CD4-positive, alpha-beta T cell treated with Interleukin-21 for 1 hour (primary cell): ENCODE measurements around the gene CDKN1C.

ENCODE experiments used
- DNase-seq: peaks from one replicate; pipeline ENCODE4 v3.0.0-alpha.2; 2020

CDKN1C gene

DNA sequence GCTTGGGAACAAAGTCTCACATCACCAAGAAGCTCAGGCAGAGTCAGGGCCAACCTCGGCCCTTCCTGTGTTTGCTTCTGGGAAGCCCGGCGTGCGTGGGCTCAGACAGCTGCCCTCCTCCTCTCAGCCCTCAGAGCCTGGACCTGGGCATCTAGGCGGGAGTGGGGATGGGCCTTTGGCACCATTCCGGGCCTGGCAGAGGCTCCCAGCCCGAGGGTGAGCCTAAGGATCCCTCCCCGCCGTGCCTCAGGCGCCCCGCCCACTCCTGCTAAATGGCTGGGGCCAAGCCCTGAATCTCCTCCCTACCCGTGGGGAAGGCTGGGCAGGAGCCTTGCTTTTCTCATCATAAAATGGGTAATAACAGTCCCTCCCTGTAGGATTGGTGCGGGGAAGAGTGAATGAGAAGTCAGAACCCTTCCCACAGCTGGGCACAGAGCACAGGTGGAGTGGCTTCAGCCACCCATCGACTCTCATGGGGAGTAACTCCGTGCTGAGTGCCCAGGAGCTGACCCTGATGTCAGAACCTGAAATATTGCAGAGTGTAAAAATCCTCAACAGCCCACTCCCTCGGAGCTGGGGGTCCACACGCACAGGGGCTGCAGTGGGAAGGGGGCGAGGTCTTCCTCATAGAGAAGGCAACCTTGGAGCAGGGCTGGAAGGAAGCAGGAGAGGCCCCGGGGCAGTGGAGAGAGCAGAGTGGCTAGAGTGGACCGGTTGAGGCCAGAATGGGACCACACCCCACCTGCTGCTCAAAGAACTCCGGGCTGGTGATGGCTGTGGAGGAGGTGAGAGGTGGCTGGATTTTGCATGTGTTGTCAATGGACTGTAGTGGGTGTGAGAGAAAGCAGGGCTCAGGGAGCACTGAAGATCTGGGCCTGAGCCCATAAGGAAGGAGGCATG lies 18.8 kb upstream of the CDKN1C start:
- DNase-seq = no peak

DNA sequence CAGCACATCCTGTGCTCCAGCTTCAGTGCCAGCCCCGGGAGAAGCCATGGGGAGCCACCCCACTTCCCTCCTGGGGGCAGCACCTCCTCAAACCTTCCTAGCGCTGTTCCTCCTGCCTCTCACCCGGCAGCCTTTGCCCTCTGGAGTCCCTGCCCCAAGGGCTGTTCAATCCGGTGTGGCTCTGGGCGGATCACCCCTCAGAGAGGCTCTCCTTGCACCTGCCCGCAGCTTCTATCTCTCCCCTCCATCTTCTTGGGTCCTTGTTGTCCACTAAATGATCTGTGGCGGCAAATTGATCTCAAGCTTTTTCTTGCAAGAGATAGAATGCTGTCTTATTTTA lies 18.1 kb upstream of the CDKN1C start:
- no peak for DNase-seq

DNA sequence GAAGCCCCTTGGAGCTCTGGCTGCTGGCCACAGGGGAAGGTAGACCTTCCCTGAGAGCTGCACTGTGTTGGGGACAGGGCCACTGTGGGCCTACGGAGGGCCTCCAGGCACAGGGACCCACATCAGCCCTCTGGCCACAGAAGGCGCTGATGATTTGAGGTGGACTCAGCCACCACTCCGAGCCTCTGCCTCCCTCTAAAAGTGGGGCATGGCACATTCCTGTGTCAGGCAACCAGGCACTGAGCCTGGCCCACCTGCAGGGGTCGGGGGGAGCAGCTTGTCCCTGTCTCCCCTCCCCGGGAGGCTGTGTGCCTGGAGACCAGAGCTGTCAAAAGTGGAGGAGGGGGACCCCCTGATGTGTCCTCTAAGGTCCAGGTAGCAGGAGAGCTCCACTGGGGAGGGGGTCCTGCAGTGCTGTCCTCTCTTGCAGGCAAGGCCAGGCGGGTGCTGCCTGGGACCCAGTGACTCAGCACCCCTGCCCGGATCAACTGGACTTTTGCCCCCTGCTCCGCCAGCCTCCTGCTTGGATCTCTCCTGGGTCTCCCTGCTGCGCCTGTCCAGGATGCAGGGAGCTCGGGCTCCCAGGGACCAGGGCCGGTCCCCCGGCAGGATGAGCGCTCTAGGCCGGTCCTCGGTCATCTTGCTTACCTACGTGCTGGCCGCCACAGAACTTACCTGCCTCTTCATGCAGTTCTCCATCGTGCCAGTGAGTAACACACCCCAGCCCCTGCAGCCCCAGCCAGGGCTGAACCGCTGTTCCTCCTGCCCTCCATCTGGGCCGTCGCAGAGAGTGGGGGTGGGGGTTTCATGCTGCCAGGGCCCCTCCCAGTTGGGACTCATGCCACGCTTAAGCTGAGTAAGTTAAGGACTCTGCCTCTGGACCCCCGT lies 17.5 kb upstream of the CDKN1C start:
- DNase-seq = no peak

DNA sequence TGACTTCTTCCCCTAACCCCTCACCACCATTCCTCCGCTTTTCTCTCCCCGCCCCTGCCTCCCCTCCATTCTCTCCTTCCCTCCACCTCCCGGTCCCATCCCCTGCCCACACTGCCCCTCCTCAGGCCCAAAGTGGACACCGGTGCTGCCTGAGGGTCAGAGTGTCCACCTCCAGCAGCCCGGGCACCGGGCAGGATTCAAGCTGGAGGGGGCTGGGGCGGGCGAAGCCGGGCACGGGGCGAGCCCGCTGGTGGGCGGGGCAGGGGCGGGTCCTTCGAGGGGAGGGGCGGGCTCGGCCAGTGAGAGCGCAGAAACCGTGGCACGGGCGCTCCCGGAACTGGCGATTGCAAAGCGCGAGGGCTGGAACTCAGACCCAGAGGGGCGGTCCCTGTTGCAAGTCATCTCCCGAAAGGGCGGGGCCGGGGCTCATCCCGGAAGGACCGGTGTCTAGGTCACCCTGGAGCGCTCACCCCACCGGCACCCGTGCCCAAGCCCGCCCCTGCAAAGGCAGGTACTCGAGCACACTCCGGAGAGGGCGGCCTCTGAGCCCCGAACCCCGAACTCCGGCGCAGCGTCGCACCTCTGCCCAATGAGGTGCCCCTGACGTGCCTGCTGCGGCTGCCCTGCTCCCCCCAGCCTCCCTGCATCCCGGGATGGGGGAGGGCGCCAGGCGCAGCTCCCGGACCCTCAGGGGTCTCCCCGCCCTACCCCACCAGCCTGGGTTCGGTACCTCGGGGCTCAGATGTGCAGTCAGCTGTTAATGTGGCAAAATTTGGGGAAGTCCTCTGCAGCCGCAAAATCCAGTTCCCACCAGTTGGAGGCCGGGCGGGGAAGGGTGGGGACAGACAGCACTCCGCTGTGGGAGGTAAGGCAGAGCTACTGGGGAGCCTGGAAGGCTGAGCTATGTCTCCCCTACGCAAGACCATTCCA lies 16.5 kb upstream of the CDKN1C start:
- DNase-seq = peak; percentile 95

DNA sequence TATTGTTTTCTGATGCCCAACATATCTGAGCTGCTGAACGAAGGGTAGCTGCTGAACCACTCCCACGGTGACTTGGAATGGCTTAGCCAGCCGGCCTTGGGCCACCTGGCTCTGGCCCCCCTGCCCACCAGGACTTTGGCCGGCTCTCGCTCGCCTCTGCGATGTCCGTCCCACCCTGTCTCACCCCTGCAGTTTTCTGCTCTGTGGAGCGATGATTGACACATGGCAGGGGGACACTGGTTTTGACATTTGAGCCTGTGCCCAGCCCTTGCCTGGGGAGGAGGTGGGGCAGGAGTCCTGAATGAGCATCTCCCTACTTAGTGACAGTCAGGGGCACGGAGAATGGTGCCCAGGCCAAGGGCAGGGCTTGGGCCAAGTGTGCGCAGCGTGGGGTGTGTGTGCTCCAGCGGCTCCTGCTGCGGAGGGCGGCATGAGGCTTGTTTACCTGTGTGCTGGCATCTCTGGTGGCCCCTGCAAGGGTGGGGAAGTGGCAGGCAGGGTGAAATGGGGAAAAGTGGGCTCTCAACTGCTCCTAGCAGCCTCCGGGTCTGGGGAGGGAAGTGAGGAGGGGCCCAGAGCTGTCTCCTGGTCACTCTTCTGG lies 15.7 kb upstream of the CDKN1C start:
- DNase-seq = no peak

DNA sequence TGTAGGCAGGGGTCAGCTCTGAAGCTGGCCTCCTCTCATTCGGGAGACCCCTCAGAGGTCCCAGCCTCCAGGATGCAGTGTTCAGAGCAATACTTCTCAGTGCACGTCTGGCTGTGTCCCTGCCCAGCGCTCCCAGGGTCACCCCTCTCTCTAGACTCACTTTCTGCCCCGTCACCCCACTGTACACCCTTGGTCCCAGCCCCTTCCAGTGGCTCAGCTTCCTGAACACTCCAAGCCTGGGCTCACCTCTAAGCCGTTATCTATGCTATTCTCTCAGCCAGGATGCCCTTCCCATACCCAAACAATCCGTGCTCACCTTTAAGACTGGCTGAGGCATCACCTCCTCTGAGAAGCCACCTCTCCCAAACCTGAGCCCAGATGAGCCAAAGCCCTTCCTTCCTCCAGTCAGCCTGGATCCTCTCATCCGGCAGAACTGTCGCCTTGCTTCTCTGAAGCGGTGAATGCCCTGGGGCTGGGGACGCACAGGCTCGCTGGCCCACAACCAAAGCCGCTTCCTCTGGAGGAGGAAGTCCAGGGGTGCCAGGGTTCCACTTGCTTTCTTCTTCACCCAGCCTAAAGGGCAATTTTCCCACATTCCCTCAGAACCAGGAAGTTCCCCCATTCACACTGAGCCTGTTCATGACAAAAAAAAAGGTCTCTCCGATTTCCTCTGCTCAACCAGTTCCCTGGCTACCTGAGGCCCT lies 13.7 kb upstream of the CDKN1C start:
- DNase-seq = no peak

DNA sequence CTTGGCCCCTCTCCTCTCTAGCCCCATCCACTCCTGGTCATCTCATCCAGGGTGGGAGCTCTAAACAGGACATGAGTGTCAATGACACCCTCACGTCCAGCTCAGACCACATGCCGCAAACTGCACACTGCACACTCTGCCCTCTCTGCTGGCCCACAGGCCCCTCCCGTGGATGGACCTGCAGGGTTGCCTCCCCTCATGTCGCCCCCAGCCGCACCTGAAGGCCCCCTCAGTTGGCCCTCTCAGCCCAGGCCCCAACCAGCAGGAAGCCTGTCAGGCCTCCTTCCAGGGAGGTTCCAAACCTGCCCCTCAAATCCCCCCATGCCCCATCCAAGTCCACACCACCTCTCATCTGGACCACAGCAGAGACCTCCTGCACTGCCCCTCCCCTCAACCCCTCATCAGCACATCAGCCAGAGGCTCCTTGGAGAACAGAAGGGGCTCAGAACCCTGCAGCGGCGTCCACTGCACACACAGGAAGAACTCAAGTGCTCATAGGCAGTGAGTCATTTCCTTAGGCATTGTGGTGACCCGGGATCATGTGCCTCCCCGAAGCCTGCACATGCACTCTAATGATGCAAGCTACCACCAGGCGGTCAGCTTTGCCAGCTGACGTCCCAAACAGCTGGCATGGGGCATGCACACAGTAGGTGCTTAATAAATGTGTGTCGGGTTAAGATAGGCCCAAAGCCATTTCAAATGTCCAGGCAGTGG lies 12.9 kb upstream of the CDKN1C start:
- DNase-seq = peak; percentile 65

DNA sequence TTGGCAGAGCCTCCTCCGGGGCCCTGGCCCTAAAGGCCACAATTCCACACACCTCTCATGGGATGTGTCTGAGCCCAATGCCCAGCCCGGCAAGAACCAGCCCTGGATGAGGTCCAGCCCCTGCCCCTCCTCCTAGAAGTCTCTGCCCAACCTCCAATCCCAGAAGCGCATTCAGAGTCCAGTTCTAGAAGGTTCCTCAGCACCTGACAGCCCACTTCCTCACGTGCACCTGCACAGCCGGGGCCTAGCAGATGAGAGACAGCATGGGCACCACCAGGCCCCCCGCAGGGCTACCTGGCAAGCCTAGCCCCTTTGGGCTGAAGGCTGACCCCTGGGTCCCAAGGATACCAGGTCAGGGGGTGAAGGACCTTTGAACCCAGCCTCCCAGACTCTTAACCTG lies 11.5 kb upstream of the CDKN1C start:
- DNase-seq = no peak

DNA sequence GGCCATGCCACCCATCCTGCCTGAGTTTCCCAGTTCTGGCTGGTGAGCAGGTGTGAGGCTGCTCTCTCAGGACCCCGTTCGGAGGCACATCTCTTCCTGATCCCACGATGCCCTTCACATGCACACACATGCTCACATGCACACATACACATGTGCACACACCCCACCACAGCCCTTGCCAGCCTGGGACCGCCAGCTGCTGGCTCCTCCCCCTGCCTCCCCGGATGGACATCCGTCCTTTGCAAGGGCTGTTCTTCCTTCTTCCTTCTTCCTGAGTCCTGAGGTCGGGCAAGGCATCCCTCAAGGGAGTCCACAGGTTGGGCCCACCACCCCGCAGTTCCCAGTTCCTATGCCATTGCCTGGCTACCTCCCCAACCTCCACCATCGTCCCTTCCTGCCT lies 10.5 kb upstream of the CDKN1C start:
- DNase-seq = no peak

DNA sequence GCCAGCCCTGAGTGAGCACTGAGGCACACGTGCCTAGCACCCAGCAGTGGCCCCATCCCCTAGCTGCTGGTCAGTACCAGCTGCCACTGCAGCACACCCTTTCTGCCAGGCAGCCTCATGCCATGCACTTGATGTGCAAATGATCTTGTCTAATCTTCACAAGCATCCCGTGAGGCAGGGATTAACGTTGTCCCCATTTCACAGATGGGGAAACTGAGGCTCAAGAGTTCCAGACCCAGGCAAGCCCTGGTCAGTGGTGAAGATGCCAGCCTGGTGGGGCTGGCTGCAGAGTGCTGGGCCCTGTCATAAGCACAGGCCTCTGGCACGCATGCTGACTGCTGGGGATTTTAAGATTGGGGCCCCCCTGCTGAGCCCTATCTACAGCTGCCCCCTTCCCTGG lies 8.4 kb upstream of the CDKN1C start:
- no peak for DNase-seq

DNA sequence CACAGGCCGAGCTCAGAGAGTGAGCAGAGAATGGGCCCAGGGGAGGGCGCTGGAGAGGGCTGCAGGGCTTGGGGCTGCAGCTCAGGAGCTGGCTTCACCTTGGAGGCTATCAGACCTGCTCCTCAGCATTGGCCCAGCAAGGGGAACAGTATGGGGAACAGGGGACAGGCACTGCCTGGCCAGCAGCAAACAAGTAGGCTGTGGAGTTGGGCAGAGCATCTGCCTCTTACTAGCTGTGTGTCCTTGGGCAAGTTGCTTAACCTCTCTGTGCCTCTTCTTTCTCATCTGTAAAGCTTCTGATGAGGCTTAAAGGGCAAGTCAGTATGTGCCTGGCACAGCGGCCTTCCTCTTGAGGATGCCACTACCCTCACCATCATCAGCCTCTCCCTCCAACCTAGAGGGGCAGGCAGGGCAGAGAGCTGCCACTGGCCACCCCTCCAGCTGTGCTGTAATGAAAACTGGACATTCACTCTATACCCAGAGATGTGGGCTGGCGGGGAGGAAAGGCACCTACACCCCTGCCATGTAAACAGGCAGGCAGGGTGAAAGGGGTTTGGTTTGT lies 7.5 kb upstream of the CDKN1C start:
- DNase-seq = peak; percentile 56

DNA sequence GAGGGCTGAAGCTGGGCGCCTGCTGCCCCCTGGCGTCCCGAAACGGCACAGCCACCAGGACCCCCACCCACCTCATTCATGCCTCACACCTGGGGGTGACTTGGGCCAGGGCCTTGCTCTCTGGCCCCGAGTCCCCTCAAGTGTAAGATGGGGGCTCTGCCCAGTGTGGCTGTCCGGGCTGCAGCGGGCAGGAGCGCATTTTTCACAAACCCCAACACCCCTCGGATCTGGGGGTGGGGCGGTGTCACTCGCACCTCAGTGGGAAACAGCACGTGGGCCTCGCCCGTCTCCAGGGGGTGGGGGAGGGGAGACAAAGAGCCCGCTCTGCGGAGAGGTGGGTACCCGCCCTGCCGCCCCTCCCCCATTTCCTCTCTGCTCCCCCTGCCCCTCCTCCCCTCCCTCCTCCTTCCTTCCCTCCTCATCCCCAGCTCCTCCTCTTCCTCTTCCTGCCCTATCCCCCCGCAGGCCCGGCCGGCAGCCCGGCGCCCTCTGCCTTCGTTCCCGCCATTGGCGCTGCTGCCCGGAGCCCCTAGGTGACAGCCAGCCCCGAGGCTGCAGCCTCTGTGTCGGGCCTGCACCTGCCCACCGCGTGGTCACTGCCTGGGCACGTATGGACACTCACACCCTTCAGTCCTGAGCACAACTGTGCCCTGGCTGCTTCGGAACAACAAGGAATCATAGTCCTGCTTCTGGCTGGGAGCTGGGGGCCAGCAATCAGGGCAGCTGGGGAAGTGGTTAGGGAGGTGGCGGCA lies 6.8 kb upstream of the CDKN1C start:
- DNase-seq = peak; percentile 70

DNA sequence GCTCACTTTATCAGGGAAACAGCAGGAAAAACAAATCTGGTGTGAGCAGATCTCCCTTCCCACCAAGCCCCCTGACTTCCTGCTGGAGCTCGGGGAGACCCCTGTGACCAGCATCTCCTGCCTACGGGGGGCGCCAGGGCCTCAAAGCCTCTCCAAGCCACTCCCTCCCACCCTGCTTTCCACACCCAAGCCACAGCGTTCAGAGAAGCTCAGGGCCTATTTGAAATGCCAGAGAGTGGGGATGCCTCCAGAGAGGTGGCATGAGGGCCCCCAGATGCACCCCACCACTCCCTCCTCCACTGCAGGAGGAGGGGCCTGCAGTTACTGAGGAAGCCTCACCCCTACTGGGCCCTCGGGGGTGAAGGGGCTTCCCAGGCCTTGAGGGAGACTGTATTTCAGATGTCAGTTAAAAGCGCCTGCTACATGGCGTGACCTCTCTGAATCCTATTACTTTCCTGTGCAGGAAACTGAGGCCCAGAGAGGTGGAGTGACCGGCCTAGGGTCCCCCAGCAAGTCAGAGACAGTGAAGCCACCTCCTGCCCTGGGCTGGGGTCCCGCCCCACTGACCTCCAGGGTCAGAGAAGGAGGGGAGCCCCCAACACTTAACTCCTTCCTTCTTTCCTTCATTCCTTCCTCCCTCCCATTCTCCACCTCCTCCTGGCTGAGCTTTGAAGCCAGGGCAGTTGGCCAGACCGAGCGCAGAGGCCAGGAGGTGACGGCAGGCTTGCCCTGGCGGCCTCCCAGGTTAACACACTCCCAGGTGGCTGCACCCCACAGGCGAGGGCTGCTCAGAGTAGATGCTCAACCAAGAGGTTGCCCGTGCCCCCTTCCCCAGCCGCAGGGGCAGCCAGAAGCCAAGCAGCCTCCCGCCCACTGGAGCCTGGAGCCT lies 6.0 kb upstream of the CDKN1C start:
- DNase-seq = no peak

DNA sequence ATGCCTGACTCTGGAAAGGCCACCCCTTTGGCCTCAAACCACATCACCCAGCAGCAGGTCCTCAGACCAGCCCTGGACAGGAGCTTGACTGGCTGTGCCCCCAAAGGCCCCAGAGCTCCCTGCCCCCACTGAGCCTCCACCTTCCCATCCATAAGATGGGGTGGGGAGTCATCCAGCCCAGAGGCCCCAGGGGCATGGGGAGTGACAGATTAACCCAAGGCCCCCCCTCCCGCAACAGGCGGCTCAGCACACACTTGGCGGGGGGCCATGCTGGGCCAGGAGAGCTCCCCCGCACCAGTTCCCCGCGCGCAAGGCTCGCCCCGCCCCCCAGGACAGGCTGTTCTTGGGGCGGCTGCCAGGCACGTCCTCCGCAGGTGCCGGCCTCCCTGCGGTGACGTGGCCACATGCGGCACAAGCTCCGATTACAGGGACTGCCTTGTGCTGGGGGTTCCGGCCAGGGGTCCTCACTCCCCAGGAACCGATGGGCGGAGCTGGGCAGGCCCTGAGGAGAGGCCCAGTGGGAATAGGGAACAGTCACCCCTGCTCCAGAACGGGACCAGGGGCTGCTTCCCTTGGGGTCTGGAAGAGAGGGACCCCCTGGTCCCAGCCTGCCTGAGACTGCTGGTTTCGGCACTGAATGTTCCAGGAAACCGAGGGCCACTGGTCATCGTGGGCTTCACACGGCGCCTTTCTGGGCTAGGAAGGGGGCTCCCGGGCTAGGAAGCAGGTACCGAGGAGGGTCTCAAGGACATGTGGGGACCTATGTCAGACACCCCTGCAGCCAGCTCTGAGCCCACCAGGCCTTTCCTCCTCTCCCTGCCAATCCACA lies 5.1 kb upstream of the CDKN1C start:
- DNase-seq = no peak

DNA sequence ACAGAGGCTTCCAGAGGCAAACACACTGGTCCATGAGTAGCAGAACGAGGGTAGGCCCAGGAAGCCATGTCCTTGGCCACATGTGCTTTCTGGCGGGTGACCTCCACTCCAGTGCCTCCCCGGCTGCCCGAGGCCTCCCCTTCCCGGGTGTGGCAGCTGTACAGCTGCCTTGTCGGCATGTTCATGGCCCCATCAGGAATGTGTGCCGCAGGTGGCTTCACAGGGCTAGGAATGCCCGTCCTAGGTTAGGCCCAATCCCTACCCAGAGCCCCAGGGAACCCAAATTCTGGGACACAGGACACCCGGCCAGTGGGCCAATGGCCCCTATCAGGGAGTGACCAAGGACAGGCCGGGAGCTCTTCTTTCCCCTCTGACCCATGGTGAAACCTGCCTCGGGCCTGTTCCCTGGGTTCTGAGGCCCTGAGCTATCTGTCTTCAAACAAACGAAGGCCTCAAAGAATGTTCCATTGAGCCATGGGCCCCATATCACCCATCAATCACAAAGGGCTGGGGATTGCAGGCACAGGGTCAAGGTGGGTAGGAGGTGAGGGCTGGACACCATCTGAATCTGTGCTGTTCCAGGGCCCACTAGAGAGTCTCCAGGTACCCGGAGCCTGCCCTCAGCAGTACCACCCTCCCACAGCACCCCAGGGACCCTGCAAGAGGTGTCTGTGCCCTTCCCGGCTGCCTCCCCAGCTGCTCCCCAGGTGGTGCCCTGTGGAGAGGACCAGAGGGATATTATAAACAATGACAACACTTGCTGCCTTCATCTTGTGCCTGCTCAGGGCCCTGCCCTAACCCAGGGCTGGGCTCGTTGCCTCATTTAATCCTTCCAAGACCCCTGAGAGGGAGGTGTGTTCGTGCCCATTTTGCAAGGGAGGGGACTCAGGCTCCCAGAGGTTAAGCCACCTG lies 4.0 kb upstream of the CDKN1C start:
- DNase-seq = no peak

DNA sequence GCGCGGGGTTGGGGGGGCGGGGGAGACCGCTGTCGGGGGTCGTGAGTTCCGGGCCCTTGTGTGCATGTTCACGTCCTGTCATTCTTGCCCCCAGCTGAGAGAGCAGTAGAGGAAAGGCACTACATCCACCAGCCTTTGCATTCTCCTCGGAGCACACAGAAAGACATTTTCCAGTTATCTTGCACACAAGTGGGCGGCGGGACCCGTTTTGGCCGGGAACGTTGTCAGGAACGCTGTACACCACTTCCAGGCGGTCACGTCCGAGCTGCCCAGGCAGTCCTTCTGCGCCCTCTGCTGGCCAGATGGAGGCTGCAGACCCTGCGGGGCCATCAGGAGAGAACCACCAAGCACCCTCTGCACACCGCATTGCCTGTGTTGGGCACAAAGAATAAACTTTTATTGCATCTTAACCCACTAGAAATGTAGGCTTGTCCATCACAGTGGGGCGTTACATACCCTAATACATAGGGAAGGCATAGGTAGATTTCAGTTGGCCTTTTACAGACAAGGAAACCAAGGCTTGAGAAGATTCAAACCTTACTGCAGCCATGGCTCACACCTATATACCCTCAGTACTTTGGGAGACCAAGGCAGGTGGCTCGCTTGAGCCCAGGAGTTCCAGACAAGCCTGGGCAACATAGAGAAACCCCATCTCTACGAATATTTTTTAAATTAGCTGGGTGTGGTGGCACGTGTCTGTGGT lies 2.8 kb upstream of the CDKN1C start:
- DNase-seq = peak; percentile 85
